HG03469 (cell line): Measurements from ENCODE around the gene PLEKHM2.
"Not testable (repeated sequence)": the region's sequence is repeated elsewhere in the genome, so short reads cannot be mapped to it uniquely, and the experiment has no call there.

Experiments
- ATAC-seq: cut with Tn5 transposase; IDR thresholded peaks from one replicate; pipeline ENCODE4 v1.9.1; 2021; ENCODE audit warnings: mild to moderate bottlenecking, moderate library complexity, moderate number of reproducible peaks; ENCODE audit not compliant: unreplicated experiment

PLEKHM2 gene

DNA sequence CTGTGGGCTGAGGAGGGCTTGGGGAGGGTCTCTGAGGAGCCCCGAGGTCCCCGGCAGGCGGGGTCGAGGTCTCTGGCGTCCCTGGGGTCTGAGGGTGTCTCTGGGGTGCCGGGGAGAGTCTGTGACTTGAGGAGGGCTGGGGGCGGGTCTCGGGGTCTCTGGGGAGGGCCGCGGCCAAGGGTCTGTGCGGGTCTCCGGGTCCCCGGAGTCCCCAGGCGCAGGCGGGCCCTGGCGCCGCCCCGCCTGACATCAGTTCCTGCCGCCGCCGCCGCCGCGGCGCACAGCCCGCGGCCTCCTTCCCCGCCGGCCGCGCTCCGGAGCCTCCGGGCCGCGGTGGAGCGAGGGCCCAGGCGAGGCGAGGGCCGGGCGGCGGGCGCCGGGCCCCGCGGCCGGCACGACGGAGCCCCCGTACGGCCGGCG, at the start of gene PLEKHM2:
Gene PLEKHM2 (plus strand): TSS at position 279 of the 420 bp plus-strand sequence. CDS start 239 bp downstream, outside the sequence.
- ATAC-seq, result no peak

DNA sequence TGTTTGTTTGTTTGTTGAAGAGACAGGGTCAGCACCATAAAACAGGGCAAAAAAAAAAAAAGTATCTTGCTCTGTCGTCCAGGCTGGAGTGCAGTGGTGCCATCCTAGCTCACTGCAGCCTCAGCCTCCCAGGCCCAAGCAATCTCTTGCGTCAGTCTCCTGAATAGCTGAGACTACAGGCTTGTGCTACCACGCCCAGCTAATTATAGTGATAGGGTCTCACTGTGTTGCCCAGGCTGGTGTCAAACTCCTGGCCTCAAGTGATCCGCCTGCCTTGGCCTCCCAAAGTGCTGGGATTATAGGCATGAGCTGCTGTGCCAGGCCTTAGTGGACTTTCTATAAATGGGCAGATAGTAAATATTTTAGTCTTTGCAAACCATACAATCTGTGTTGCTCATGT, 47.7 kb upstream of the PLEKHM2 start:
- ATAC-seq, result no peak

DNA sequence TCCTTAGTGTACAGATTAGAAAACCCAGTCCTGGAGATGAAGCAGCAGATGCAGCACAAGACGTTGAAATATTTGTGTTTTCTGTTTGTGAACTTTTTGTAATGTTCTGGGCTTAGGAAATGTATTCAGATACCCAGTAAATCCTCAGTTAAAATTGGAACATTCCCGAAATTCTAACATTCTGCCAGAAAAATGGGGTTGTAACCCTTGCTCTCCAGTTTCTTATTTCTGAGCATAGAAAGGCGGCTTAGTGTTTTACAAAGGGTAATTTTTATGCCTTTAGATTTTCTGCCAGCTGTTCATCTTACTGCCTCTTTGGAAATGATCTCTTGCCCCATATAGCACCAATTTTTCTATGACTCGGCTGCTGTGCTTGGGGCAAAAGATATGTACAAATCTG, 46.3 kb upstream of the PLEKHM2 start:
- ATAC-seq, result no peak

DNA sequence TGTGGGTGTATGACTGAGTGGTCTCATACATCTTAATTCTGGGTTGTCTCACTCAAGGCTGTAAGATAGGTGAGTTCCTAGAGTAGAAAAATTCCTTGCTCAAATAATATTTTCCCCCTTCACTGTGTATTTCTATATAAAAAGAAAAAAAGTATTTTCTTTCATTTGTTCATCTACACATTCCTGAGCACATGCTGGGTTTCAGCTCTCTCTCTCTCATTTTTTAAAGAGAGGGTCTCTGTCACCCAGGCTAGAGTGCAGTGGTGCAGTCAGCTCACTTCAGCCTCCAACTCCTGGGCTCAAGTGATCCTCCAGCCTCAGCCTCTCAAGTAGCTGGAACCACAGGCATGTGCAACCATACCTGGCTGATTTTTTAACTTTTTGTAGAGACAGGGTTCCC, 44.9 kb upstream of the PLEKHM2 start:
- no peak for ATAC-seq

GRCh38 chr1:15639931-15640330, 44.2 kb upstream of the PLEKHM2 start:
- no peak for ATAC-seq

DNA sequence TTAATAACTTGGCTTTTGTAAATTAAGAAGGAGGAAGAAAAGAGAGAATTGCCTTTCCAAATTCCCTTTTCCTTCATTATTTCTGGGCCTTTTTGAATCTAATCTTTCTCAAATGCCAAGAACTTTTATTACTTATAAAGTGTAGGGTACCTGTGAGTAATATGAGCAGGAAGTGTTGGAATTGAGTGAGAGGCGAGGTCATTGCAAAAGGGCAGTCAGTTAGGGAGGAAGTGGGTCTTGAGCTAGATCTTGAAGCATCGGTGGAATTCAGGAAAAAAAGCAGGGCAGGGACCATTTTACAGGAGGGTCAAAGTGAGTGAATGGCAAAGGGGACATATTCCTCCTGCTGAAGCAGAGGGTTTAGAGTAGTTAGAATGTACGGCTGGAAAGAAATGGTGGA, 43.5 kb upstream of the PLEKHM2 start:
- ATAC-seq, result no peak

- ATAC-seq, result no peak
Observed at GRCh38 chr1:15649937-15650336, 34.2 kb upstream of the PLEKHM2 start.

GRCh38 chr1:15650433-15650832, 33.7 kb upstream of the PLEKHM2 start:
- no peak for ATAC-seq

GRCh38 chr1:15652130-15652529, 32.0 kb upstream of the PLEKHM2 start:
- ATAC-seq, result not testable (repeated sequence)

- ATAC-seq, result no peak
Observed at GRCh38 chr1:15654091-15654690, 29.9 kb upstream of the PLEKHM2 start.

- no peak for ATAC-seq
Observed at GRCh38 chr1:15656464-15656863, 27.7 kb upstream of the PLEKHM2 start.

GRCh38 chr1:15657021-15657420, 27.1 kb upstream of the PLEKHM2 start:
- no peak for ATAC-seq

DNA sequence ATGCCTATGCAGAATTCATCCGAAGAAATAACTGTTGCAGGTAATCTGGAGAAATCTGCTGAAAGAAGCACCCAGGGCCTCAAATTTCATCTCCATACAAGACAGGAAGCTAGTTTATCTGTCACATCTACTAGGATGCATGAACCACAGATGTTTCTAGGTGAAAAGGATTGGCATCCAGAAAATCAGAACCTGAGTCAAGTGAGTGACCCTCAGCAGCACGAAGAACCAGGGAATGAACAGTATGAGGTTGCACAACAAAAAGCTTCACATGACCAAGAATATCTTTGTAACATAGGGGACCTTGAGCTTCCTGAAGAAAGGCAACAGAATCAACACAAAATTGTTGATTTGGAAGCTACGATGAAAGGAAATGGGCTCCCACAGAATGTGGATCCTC, 24.0 kb upstream of the PLEKHM2 start:
- ATAC-seq, result no peak

- ATAC-seq, result no peak
Observed at GRCh38 chr1:15662477-15662876, 21.6 kb upstream of the PLEKHM2 start.

DNA sequence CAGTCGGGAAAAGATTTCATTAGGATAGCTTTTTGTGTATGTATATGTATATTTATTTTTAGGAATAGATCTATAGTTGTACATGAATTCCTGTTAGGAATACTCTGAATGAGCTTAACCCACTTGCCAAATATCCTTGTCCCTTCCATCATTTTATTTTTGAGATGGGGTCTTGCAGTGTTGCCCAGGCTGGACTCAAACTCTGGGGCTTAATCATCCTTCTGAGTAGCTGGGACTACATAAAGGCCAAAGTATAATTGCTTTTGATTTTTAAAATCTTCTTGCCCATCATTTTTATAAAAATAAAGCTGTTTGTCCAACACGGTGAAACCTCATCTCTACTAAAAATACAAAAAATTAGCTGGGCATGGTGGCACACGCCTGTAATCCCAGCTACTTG, 20.2 kb upstream of the PLEKHM2 start:
- no peak for ATAC-seq

DNA sequence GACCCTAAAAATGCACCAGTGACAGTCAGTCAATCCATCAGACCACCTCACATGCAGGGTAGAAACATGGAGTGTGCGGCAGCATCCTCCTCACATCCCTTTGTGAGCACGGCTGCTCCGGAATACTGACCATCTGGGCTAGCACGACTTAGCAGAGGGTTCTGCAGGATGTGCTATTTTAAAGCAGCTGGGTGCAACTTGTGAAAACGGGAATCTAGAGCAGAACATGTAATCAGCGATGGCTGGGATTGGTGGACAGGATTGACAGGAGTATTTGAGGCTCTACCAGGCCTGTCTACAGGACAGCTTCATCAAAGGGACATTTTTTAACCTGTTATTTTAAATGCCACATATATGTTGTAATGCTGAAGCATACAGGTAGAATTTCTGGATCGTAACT, 16.8 kb upstream of the PLEKHM2 start:
- ATAC-seq, result no peak

DNA sequence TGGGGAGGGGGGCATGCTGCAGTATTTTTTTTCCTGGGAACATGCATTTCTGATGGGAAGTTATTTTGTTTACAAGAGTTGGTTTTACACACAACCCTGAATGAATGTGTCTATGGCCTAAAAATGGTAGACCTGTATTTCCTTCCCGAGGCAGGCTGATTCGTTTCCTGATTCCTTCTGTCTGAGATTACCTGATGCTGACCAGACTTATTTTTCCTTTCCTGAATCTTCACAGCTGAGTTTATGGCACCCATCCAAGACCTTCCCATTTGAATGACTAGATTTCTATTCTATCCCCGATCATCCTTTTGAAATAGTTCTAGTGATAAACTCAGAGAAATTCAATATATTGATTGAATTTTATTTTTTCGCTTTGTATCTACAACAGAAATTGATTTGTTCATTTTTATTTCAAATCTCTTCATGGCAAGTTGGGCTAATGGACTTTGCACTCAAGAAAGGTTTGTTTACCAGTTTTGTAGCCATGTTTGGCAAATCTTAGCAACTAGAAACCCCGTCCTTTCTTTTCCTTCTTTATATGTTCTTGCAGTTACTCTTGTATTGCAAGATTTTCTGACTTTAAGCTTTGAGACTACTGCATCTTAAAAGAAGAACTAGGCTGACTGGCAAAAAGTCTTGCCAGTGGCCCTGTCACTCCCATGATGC, 15.9 kb upstream of the PLEKHM2 start:
- no peak for ATAC-seq

DNA sequence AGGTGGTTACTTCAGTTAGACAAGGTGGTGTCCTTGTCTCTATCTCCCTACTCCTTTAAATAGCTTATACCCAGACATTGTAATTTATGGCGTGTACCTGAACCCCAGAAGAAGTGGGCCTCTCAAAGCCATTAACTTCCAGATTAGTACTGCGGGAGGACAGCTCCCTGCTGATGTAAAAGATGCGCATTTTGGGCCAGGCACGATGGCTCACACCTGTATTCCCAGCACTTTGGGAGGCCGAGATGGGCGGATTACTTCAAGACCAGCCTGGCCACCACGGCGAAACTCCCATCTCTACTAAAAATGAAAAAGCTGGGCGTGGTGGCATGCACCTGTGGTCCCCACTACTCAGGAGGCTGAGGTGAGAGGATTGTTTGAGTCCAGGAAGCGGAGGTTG, 15.0 kb upstream of the PLEKHM2 start:
- ATAC-seq, result no peak

GRCh38 chr1:15669864-15670263, 14.3 kb upstream of the PLEKHM2 start:
- no peak for ATAC-seq

DNA sequence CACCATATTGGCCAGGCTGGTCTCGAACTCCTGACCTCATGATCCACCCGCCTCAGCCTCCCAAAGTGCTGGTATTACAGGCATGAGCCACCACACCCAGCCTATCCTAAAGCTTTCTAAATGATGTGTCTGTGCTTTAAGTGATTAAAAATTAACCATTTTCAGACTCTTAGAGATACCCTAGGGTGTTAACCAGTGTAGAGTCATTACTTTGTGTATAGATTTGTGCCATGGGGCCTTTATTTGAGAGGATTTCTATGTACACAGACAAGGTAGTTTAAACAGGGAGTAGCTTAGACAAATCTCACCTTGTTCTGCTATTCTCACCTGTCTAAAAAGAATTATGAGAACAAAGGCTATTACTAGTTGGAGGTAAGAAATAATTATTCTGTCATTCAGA, 12.7 kb upstream of the PLEKHM2 start:
- no peak for ATAC-seq

DNA sequence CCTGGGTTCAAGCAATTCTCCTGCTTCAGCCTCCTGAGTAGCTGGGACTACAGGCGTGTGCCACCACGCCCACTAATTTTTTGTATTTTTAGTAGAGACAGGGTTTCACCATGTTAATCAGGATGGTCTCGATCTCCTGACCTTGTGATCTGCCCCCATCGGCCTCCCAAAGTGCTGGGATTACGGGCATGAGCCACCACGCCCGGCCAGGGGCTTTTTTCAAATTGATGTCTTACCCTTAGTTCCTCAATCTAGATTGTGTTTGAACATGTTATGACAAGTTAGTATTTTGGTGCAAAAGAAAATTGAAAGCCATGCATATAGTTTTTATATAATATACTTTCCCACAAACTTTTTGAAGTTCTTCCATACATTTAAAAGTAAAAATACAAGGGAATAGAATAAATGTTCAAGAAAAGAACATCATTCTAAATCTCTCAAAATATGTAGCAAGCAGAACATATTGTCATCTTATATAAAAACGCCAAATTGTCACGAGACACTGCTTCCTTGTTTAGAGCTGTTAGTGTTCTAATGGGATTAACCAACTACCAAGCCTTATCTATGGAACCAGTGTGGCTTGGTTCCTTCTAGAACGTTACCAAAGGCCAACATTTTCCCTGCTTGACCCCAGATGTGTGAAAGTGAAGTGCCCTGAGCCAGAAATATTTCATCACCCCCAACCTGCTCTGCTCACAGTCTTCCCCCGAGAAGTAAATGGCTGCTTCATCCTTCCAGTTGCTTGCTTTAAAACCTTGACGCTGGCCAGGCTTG, 9.5 kb upstream of the PLEKHM2 start:
- no peak for ATAC-seq

- ATAC-seq, result no peak
Observed at GRCh38 chr1:15676010-15676409, 8.1 kb upstream of the PLEKHM2 start.
